ENCODE measurements around the gene RCL1.

GRCh38 chr9:4844056-4844838, 51.5 kb downstream of the RCL1 start:
- TF ChIP-seq CTCF (IDR thresholded peaks at IDR 0.05; ENCODE audit: insufficient read depth, low read length, poor library complexity, severe bottlenecking) (no peak), EZH2phosphoT487 (conservative IDR thresholded peaks at IDR 0.05; ENCODE audit: low read length) (no peak)

Data from SU-DHL-6 (cell line).